HG02973 (cell line): ENCODE measurements around the gene MYO1F.

Experiments
- ATAC-seq: cut with Tn5 transposase; IDR thresholded peaks from one replicate; pipeline ENCODE4 v1.9.1; 2021; ENCODE audit warnings: moderate library complexity; ENCODE audit not compliant: unreplicated experiment

The MYO1F gene

GRCh38 chr19:8473648-8474476, 103.4 kb downstream of the MYO1F start:
- ATAC-seq = peak; percentile 60
